HG03108 (cell line): ENCODE measurements around the gene NQO1.
"Not testable (repeated sequence)": the region's sequence is repeated elsewhere in the genome, so short reads cannot be mapped to it uniquely, and the experiment has no call there.

Experiments
- ATAC-seq: cut with Tn5 transposase; IDR thresholded peaks from one replicate; pipeline ENCODE4 v1.9.1; 2021; ENCODE audit warnings: moderate library complexity; ENCODE audit not compliant: unreplicated experiment

The NQO1 gene

DNA sequence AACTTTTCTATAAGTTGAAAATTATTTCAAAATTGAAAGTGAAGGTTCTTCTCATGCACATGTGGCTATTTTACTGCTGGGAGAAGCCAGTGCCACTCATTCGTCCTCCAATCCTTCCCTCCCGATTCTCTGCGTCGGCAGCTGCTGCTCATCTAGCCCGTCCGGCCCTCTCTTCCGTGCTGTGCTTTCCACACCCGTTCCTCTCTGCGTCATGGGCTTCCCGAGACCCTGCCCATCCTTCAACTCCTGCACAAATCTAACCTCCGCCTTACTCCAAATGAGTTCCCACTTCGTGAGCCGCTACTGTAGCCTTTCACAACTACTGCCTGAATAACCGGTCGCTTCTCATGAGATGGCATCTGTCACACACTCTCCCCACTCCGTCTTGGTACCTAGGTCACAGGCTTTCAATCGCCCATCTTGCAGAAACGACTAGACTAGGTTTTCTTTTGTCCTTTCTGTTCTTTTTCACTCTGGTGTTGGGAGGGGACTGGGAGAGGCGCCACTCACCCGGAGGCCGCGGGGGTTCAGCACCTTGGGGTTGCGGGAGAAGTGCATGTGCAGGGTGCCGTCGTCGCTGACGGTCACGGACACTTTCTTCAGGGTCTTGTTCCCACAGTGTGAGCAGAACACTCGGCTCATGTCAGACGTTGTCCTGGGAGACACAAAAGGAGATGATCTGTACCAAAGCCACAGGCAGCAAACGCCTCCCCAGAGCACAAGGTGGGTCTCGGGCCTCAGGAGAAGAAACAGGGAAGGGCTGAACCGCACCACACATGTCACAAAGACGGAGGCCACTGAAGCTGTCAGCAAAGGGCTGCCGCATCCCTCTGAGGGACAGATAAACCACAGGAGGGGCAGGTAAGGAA is 18.2 kb upstream of the NQO1 start:
- no peak for ATAC-seq

DNA sequence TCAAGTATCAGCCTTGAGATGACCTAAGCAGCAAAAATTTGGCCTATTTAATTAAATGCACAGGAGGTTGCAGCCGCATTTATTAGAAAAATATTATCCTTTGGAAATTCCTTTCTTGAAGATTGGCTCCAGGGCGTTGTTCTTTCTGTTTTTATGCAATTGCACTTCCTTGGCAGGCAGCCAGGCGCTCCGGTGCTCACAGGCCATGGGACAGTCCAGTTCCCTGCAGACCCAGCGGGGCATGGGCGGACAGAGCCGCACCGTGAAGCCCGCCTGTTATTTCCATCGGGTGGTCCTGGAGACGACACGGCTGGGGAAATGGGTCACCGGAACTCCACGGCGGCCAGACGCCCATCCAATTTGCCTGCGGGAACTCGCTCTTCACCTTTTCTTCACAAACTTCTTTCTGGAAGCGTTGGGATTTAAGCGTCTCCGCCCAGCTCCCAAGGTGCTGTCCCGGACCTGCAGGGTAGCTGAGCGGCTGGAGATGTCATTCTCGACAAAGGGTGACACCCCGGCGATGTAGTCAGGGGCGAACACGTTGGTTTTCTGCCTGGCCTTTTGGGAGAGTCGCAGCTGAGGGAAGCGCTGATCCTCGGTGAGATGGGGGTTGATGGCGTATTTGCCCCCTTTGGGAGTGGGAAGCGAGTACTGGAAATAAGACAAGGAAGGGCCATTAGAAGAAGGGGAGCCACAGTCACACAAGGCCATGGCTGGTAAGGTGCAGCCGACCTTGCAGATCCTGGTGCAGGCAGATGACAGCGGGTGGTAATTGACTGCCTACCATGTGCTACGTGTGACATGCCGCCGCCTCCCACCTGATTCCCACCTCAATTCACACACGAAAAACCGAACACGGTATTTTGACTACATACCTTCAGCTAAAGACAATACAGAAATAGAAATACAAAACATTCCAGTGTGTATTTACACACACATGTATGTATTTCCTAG is 15.9 kb upstream of the NQO1 start:
- ATAC-seq = no peak

DNA sequence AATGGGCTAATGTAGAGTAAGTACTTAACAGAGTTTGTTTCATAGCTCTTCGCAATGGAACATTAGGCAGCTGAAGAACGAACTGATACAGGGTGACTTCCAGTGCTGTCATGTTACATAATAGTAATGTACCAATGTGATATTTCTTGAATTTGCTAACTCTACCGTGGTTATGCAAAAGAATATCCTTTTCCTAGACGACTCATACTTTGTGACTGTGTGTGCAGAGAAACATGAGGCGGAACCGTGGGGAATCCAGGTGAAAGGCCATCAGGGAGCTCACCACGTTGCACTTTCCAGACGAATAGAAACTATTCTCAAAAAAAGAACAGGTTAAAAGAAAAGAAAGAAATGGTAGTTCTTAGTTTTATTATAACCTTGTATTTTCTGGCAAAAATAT is 15.2 kb upstream of the NQO1 start:
- no peak for ATAC-seq

DNA sequence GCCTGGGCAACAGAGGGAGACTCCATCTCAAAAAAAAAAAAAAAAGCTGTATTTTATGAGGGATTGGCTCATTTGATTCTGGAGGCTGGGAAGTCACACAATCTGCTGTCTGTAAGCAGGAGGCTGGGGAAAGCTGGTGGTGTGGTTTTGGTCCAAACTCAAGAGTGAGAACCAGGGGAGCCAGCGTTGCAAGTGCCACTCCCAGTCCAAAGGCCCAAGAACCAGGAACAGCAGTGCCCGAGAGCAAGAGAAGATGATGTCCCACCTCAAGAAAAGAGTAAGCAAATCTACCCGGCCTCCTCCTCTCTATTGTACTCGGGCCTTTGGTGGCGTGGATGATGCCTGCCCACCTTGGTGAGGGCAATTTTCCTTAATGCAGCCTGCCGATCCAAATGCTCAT is 5.7 kb upstream of the NQO1 start:
- ATAC-seq = no peak

DNA sequence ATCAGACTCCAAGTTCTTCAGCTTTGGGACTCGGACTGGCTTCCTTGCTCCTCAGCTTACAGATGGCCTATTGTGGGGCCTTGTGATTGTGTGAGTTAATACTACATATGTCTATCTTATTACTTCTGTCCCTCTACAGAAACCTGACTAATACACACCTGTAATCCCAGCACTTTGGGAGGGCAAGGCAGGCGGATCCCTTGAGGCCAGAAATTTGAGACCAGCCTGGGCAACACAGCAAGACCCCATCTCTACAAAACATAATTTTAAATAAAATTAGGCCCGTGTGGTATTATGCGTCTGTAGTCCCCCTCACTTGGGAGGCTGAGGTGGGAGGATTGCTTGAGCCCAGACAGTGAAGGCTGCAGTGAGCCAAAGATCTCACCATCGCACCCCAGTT is 4.9 kb upstream of the NQO1 start:
- not testable (repeated sequence) for ATAC-seq

DNA sequence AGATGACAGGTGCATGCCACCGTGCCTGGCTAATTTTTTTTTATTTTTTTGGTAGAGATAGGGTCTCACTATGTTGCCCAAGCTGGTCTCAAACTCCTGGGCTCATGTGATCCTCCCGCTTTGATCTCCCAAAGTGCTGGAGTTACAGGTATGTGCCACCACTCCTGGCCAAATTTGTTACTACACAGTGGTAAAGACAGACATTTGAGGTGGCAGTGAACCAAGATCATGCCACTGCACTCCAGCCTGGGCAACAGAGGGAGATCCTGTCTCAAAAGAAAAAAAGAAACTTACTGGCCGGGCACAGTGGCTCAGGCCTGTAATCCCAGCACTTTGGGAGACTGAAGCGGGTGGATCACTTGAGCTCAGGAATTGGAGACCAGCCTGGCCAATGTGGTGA is 2.7 kb upstream of the NQO1 start:
- ATAC-seq = not testable (repeated sequence)

DNA sequence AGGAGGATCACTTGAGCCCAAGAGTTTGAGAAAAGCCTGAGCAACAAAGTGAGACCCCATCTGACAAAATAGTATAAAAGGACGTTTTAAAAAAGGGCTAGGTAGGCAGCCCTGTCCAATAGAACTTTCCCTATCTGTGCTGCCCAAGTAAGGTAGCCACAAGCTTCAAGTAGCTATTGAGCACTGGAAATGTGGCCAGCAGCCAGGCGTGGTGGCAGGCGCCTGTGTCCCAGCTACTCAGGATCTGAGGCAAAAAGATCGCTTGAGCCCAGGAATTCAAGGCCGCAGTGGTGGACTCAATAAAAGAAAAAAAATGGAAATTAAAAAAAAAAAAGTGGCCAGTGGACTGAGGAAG is 1.5 kb upstream of the NQO1 start:
- ATAC-seq = no peak

DNA sequence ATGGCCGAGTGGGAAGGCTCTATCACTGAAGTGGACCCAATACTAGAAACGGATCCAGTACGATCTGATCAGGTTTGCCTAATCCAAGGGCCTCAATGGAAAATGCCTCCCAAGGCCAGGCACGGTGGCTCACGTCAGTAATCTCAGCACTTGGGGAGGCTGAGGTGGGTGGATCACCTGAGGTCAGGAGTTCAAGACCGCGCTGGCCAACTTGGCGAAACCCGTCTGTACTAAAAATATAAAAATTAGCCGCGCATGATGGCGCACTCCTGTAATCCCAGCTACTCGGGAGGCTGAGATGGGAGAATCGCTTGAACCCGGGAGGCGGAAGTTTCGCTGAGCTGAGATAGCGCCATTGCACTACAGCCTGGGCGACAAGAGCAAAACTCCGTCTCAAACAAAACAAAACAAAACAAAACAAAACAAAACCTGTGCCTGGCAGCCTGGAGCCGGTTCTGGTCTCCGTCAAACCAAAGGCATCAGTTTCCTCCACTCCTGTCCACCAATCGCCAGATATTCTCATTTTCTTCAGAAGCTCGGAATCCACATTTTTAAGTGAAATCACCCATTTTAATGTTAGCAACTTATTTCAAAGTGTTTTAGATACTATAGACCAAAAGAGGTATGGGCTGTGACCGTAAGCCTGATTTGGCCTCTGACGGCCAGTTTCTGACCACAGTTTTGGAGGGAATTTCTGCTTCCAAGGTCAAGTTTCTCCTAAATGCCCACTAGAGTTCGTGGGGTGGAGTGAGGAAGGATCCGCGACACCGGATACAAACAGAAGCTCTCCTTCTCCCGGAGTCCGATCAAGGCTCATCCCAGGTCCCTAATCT is 664 bp downstream of the NQO1 start:
- no peak for ATAC-seq

DNA sequence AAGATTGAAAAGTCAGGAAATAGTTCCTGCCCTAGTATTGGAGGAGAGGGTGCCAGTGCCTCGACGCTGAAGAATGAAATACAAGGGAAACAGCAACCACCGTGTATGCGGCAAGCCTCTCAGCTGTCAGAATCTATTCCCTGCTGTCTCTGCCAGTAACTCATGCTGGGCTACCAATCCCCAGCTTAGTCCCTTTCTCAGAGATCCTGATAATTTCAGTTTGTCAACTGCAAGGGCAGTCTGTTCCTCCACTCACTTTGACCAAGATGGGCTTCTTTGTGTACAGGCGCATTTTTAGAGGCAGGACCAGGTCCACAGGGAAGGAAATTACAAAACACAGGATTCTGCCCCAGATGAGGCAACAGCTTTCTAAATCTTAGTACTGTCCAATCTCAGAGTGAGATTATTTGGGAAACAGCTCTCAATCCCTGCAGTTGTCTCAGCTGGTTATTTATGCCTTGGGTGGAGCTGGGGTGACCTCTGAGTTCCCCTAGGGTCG is 1.3 kb downstream of the NQO1 start:
- no peak for ATAC-seq

DNA sequence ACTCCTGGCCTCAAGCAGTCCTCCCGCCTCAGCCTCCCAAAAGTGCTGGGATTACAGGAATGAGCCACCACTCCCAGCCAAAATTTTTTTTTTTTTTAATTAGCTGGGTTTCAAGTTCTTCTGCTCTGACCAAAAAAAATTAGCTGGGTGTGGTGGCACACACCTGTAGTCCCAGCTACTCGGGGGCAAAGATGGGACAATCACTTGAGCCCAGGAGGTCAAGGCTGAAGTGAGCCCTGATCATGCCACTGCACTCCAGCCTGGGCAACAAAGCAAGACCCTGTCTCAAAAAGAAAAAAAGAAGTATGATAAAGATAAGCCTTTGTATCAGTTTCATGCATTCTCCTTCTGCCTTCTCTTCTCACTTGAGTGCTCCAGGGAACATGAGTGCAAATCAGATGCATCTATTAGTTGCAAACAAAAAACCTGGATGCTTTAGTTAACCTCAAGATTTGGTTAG is 1.9 kb downstream of the NQO1 start:
- ATAC-seq = no peak

DNA sequence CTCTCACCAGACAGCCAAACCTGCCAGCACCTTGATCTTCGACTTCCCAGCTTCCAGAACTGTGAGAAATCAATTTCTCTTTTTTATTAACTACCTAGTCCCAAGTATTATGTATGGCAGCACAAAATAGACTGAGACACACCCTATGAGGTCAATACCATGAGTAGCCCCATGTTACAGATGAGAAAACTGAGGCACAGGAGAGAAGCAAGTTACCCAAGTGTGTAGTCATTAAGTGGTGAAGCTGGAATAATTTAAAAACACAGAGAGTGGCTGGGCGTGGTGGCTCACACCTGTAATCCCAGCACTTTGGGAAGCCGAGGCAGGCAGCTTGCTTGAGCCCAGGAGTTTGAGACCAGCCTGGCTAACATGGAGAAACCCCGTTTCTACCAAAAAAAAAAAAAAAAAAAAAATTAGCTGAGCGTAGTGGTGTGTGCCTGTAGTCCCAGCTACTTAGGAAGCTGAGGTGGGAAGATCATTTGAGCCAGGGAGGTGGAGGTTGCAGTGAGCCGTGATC is 4.9 kb downstream of the NQO1 start:
- no peak for ATAC-seq

DNA sequence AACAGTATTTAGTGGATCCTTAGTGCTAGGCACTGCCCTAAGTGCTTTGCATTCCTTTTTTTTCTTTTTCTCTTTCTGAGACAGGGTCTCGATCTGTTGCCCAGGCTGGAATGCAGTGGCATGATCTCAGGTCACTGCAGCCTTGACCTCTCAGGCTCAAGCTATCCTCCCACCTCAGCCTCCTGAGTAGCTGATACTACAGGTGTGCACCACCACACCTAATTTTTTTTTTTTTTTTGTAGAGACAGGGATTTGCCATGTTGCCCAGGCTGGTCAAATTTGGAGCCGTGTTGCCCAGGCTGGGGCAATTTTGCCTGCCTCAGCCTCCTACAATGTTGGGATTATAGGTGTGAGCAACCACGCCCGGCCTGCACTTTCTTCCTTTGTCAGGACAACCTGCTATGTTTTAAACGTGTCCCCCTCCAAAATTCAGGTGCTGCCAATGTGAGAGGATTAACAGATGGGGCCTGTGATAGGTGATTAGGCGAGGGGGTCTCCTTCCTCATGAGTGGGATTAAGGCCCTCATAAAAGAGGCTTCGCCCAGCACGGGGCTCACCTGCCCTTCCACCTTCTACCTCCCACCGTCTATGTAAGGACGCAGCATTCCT is 5.4 kb downstream of the NQO1 start:
- no peak for ATAC-seq

DNA sequence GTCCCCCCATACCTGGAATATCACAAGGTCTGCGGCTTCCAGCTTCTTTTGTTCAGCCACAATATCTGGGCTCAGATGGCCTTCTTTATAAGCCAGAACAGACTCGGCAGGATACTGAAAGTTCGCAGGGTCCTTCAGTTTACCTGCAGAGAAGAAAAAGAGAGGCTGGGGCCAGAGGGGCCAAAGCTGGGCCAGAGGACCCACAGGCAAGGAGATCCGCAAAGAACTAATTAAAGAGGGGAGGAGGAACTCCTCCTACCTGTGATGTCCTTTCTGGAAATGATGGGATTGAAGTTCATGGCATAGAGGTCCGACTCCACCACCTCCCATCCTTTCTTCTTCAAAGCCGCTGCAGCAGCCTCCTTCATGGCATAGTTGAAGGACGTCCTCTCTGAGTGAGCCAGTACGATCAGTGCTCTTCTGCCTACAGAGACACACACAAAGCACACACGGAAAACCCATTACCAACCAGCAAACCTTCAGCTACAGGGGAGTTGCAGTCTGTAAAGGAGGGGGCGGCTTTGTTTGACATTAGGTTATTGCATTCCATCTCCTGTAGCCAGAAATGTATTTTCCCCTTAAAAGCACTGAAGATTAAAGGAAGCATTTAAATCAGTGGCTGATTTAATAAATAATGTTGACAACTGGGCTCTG is 8.1 kb downstream of the NQO1 start:
- no peak for ATAC-seq

DNA sequence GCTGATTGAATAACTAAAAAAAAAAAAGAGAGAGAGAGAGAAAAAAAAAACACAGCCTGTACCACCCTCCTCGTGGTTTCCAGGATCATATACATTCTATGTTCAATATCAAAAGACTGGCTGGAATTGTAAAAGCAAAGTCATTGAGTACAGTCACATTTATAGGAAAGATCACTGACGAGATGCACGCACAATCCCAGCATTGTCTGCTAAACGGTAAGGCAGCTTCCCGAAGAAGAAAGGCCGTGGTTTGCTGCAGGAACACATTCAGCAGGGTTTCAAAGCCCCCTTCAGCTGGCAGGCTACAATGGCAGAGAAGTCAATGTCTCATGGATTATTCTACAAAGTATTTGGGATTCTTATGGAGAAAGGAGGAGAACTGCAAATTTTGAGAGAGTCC is 9.3 kb downstream of the NQO1 start:
- no peak for ATAC-seq

DNA sequence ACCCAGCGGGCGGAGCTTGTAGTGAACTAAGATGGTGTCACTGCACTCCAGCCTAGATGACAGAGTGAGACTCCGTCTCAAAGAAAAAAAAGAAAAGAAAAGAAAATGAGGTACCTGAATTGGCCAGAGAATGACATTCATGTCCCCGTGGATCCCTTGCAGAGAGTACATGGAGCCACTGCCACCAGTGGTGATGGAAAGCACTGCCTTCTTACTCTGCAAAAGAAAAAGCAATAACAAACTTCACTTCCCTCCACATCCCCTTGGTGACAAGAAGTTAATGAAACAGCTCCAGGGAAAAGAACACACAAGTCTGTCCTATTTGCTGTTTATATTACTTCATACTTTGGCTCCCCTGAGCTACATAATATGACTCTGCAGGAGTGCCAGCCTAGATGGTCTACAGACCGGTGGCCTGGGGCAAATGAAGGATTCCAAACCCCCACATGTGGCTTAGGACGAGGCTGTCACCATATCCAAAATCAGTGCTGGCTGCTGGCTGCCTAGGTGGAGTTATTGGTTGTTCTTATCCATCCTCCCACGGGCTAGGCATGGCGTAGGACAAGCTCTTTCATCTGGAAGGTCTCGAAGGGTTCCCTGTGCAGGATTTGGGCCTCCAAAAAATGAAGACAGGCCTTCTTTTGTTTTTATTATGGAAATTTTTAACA is 13.3 kb downstream of the NQO1 start:
- no peak for ATAC-seq

DNA sequence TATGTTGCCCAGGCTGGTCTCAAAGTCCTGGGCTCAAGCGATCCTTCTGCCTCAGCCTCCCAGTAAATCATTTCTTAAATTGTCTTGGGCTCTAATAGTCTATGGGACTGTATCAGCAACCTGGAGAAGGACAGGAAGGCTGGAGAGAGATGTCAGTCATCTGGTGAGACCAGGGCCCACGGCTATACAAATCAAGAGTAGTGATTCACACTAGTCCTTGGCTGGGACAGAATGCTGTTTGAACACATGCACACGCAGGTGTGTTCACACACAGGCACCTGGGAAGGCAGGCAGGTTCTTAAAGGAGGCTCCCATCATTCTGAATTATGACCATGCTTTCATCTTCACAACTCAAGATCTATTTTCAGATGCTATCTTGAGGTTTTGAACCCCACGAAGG is 14.1 kb downstream of the NQO1 start:
- no peak for ATAC-seq

DNA sequence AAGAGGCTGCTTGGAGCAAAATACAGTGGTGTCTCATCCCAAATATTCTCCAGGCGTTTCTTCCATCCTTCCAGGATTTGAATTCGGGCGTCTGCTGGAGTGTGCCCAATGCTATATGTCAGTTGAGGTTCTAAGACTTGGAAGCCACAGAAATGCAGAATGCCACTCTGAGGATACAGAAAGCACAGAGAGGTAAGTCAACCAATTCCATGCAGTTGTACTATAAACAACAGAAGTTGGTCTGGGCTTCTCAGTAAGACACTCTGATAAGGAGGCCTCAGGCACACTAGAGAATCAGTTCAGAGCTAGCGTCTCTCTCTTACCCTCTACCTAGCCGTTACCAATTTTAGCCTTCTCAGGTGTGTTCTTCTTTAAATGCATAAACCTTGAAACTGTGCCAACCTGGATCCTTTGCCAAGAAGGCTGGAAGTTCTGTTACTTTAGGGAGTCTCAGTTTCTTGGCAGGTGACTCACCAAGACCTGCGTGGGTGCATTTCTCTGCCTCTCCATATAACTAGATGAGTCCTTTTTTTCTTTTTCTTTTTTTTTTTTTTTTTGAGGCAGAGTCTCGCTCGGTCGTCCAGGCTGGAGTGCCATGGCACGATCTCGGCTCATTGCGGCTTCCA is 15.1 kb downstream of the NQO1 start:
- no peak for ATAC-seq

DNA sequence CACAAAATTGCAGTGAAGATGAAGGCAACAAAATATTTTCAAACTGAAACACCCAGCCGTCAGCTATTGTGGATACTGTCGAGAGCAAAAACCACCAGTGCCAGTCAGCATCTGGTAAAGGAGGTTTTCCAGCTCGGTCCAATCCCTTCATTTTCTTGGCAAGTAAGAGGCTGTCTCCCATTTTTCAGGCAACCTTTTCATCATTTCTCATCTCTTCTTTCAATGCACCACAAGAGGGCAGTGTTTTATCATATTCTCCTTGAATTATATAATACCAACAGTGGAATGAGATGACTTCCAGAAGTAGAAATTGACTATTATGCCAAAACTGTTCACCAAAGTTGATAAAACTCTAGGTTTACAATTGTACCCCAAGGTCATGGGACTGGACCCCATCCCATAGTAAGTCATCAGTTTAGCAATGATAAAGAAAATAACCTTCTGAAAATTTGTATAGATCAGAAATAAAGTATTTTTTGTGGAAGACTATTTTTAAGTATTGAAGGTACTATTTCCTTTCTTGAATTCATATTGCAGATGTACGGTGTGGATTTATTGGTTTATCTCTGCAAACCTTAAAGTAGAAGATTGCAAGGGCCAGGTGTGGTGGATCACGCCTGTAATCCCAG is 16.8 kb downstream of the NQO1 start:
- no peak for ATAC-seq
